Ovary (tissue), 3 donors: Measurements from ENCODE around the gene ADAMTS14.

Source experiments
- EP300 ChIP-seq: sonication (generic); formaldehyde crosslinking; IDR thresholded peaks from one replicate; pipeline ENCODE4 v1.6.1; 2017; ENCODE audit warnings: antibody characterized with exemption
- POLR2A ChIP-seq: fragments of 450-650 bp; IDR thresholded peaks from one replicate; pipeline ENCODE4 v1.6.1; 2017; ENCODE audit warnings: antibody characterized with exemption, mild to moderate bottlenecking, moderate library complexity
- TF ChIP-seq, protein P1 (sequence below), 3 donors: fragments of 450-650 bp in 2 of 3; fragments of 200-600 bp in 1 of 3; IDR thresholded peaks; one replicate each; pipeline versions ENCODE4 v1.5.1 to v1.8.0; 2016 to 2022; ENCODE audit warnings: antibody characterized with exemption in 3 of 3, mild to moderate bottlenecking in 1 of 3
- donor health status: DM: no; HTN: no; CAD: no.

DNA sequence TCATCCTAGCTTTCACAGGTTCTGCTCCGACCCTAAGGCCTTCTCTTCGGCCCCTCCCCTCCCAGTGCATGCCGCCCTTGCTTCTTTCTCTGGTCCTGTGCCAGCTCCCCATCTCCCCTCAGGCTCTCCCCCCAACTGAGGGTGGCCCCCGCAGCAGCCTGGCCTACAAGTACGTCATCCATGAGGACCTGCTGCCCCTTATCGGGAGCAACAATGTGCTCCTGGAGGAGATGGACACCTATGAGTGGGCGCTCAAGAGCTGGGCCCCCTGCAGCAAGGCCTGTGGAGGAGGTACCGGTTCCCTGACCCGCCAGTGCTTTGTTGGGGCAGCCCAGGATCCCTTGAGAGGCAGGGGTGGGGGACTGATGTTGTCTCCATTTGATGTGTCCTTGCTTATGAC is 79.0 kb downstream of the ADAMTS14 start:
- TF ChIP-seq, protein P1, sequence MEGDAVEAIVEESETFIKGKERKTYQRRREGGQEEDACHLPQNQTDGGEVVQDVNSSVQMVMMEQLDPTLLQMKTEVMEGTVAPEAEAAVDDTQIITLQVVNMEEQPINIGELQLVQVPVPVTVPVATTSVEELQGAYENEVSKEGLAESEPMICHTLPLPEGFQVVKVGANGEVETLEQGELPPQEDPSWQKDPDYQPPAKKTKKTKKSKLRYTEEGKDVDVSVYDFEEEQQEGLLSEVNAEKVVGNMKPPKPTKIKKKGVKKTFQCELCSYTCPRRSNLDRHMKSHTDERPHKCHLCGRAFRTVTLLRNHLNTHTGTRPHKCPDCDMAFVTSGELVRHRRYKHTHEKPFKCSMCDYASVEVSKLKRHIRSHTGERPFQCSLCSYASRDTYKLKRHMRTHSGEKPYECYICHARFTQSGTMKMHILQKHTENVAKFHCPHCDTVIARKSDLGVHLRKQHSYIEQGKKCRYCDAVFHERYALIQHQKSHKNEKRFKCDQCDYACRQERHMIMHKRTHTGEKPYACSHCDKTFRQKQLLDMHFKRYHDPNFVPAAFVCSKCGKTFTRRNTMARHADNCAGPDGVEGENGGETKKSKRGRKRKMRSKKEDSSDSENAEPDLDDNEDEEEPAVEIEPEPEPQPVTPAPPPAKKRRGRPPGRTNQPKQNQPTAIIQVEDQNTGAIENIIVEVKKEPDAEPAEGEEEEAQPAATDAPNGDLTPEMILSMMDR (IDR thresholded peaks at IDR 0.05) = no peak
- TF ChIP-seq POLR2A (no peak), EP300 (no peak)
